ENCODE results near the gene BRIP1. TPM values are rescaled to one million over a fixed set of nuclear protein-coding genes. Genes with fewer than 3 reads are reported as not detected.

Gene BRIP1
- total RNA-seq: 1.6 and 1.9 TPM in 2 replicates

GRCh38 chr17:61862975-61863800 lies at the start of gene BRIP1:
Gene BRIP1, minus strand, starts transcription at chr17:61863528. Its CDS starts 1,989 bp downstream, at chr17:61861539.

Other genes starting within 250 kb of the BRIP1 start
- gene INTS2, start 64.5 kb upstream of the BRIP1 start, total RNA-seq: 11.6 and 15.6 TPM in 2 replicates
- gene MED13, start 201.8 kb upstream of the BRIP1 start, total RNA-seq: 41.1 and 44.1 TPM in 2 replicates

Data from dermis lymphatic vessel endothelial cell (primary cell).